Embryonic facial prominence (tissue), 1 donor: ENCODE results near the gene USP12.
"Not testable (repeated sequence)": the region's sequence is repeated elsewhere in the genome, so short reads cannot be mapped to it uniquely, and the experiment has no call there.

Experiments used
- DNase-seq: peaks from one replicate; pipeline ENCODE4 v3.0.0-alpha.2; 2016; ENCODE audit errors: extremely low spot score

Gene USP12

GRCh38 chr13:27171244-27171826, at the start of gene USP12:
USP12 (minus strand) TSS chr13:27171811; CDS start chr13:27171639, 172 bp downstream.
- no peak for DNase-seq

GRCh38 chr13:27219611-27220010, 48.0 kb upstream of the USP12 start:
- no peak for DNase-seq

- not testable (repeated sequence) for DNase-seq
These were observed 47.2 kb upstream of the USP12 start for GRCh38 chr13:27218861-27219260.

- not testable (repeated sequence) for DNase-seq
These were observed 46.2 kb upstream of the USP12 start for GRCh38 chr13:27217791-27218190.

DNA sequence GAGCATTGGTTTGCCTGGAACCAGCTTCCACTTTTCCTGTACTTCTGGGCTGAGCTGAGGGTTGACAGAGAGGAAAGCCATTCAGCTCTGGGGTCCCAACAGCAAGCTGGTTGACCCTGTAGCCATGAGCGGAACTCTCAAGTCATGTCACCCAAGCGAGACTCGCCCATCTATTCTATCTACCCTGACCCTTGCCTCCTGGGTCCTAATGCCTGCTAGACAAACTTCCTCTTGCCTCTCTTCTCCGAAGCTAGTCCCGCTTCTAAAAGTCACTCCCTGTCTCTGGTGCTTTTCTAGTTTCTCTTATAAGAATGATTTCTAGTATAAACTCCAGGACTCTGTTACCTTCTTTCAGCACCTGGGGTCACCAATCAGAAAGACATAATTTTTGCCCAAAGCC, 41.8 kb upstream of the USP12 start:
- DNase-seq: not testable (repeated sequence)

DNA sequence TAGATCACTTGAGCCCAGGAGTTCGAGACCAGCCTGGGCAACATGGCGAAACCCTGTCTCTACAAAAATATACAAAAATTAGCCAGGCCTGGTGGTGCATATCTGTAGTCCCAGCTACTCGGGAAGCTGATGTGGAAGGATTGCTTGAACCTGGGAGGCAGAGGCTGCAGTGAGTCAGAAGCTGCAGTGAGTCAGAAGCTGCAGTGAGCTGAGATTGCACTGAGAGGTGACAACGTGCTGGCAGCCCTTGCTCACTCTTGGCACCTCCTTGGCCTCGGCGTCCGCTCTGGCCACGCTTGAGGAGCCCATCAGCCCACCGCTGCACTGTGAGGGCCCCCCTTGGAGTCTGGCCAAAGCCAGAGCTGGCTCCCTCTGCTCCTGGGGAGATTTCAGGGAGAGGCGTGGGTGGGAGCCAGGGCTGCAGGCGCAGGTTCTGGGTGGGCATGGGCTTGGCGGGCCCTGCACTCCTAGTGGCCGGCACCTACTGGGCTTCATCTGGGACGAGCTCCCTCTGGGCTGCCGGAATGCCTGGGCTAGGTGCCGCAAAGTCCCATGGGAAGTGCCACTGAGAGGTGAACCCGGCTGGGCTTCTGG, 40.3 kb upstream of the USP12 start:
- DNase-seq: no peak

- DNase-seq: no peak
These were observed 39.7 kb upstream of the USP12 start for GRCh38 chr13:27211271-27211670.

DNA sequence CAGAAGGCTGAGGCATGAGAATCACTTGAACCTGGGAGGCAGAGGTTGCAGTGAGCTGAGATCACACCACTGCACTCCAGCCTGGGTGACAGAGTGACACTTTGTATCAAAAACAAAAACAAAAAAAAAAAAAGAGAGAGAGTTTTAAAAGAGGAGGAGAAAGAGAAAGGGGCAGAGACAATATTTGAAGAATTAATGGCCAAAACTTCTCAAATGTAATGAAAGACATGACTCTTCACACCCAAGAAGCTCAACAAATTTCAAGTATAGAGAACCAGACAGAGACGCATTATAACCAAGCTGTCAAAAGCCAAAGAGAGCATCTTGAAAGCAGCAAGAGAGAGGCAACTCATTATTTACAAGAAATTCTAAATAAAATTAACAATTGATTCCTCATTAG, 36.9 kb upstream of the USP12 start:
- no peak for DNase-seq

GRCh38 chr13:27203854-27204253, 32.2 kb upstream of the USP12 start:
- DNase-seq: no peak

DNA sequence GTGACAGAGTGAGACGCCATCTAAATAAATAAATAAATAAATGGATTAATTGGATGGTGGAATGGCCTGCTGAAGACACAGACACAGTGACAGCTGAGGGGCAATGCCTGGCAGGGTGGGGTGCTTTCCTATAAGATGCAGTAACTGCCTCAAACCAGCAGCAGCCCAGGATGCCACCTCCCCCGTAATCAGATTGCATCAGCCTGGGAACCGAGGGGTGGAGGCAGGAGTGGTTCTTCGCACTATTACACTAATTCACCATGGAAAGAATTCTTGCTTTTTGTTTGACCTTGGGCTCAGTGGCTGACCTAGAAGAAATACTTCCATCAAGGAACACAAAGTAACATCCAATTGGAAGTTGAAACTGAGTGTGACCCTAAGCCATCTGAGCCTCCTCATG, 31.6 kb upstream of the USP12 start:
- DNase-seq: no peak

DNA sequence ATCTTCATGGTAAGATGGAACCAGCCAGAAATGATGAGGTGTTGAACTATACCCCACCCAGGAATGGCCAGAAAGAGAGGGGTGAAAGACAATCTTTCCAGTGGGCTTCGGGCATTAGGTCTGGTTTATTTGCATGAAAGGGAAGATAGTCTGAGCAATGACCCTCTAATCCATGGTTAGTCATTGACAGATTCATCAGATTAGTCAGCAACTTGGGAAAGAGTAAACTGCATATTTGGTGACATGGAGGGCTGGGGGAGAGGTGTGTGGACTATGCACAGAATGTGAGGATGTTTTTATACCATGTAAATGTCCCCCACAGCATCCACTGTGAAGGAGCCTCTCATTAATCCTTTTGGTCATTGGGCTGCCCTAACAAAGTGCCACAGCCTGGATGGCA, 30.1 kb upstream of the USP12 start:
- DNase-seq: no peak

DNA sequence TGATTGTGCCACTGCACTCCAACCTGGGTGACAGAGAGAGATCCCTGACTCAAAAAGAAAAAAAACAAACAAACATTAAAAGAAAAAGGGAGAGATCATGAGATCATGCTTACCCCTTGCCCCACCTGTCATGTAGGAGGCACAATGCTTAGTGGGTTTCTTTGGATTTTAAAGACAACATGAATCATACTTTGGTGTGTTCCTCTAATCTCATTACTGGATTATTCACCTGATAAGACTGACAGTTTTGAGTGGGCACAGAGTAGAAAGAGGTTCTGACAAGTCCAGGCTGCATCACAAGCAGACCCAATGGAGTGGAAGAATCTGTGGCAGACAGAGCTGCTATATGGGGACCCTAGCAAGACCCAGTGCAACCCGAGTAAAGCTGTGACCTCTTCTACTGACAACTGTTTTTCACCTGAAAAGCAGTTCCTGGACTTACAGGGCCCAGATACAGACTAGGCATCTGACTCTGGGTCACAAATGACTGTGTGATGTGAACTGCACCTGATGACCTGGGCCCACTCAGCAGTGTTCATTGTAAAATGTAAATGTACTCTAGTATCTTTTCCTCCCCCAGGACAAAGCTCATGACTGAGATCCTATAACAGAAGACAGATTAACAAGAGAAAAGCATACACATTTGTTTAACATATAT, 28.9 kb upstream of the USP12 start:
- no peak for DNase-seq

GRCh38 chr13:27199696-27200095, 28.1 kb upstream of the USP12 start:
- no peak for DNase-seq

- no peak for DNase-seq
These were observed 27.6 kb upstream of the USP12 start for GRCh38 chr13:27199211-27199610.

DNA sequence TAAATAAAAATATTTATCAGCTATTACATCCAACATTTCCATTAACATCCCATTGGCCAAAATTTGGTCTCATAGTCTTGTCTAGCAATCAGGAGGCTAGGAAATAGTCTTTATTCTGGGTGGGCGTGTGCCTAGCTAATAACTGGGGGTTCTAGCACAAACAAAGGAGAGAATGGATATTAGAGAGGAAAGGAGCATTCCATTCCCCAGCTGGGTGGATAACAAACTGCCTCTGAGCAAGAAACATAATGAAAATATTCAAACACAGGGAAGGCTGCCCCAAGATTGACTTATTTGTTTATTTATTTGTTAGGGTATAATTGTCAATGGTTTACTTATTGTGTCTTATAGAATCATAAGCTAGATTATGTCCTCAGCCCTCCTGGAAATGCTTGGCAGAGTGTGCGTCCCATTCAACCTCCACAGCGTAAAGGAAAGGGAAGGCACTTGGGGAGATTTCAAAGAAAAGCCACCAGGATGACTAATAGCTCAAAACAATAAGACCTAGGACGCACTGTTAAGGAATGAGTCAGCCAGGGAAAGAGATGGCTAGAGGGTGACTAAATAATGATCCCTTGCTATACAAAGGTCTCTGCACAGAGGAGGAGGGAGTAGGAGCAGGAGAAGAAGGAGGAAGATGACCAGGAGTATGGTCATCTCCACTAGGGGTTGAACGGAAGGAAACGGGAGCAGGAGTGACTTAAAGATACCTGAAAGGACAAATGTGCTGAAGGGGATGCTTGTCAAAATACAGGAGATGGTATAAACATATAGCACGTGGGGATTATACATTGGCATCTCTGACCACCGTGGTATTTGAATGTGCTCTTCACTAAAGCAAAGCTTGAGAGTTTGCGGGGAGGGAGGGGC, 23.5 kb upstream of the USP12 start:
- no peak for DNase-seq

- no peak for DNase-seq
These were observed 22.6 kb upstream of the USP12 start for GRCh38 chr13:27194209-27194608.

GRCh38 chr13:27193496-27193895, 21.9 kb upstream of the USP12 start:
- DNase-seq: no peak

- no peak for DNase-seq
These were observed 21.4 kb upstream of the USP12 start for GRCh38 chr13:27192973-27193372.

- not testable (repeated sequence) for DNase-seq
These were observed 20.8 kb upstream of the USP12 start for GRCh38 chr13:27192367-27192766.

GRCh38 chr13:27189192-27189591, 17.6 kb upstream of the USP12 start:
- DNase-seq: no peak

- DNase-seq: no peak
These were observed 16.6 kb upstream of the USP12 start for GRCh38 chr13:27188239-27188638.

DNA sequence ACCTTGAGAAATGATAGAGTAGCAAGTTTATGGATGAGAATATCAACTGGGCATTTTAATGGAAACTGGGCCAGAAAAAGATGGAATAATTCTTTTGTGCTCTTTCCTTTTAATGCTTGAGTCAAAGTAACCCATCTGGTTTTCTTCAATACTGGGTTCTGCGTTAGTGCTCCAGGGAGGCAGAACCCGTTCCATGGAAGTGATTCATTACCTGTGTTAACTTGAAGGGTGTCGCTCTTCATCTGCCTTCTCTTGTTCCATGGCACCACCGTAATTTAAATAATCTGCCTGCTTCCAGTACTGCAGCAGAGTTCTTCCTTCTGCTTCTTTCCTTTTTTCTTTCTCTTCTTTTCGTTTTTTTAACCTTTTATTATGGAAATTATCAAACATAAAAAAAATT, 14.7 kb upstream of the USP12 start:
- no peak for DNase-seq
